HPDE6-E6E7 (cell line): ENCODE results near the gene TM4SF18.
A peak's percentile ranks its signal among the peaks of the same experiment; 100 is the strongest.
"Not testable (repeated sequence)": the region's sequence is repeated elsewhere in the genome, so short reads cannot be mapped to it uniquely, and the experiment has no call there.

Experiments
- DNase-seq: peaks from one replicate; pipeline ENCODE4 v3.0.0; 2011; ENCODE audit warnings: missing footprints; ENCODE audit errors: extremely low spot score

Gene TM4SF18

DNA sequence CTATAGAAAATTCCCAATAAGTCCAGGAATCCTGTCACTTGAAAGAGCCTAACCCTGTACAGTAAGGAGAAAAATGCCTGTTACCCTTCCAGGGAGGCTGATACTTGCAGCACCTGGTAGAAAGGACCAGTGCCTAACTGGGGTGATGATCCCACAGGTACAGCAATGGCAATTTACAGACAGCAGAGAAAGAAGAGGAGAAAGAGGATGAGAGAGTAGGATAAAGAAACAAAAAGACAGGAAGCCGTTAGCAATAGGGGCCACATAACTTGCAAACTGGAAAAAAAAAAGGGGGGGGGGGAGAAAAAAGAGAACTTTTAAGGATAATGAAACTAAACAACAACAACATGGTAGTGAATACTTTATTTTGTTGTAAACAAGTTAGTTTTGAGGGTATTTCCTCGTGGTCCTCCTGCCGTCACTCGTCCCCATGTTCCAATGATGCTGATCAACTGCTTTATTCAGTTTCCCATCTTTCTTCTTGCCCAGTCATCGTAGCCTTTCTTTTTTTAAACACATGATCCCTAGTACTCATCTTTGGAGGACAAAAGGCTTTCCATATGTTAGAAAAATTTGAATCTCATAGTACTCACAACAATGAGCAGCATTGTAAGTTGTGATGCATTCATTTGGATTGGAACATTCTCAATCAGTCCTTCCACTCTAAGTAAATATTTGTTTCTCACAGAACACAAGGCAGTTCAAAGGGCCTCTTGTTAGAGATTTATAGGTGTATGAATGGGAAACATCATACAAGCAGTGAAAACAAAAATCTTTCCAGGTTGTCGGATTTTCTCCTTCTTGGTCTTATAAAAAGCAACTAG, 35.5 kb upstream of the TM4SF18 start:
- no peak for DNase-seq

DNA sequence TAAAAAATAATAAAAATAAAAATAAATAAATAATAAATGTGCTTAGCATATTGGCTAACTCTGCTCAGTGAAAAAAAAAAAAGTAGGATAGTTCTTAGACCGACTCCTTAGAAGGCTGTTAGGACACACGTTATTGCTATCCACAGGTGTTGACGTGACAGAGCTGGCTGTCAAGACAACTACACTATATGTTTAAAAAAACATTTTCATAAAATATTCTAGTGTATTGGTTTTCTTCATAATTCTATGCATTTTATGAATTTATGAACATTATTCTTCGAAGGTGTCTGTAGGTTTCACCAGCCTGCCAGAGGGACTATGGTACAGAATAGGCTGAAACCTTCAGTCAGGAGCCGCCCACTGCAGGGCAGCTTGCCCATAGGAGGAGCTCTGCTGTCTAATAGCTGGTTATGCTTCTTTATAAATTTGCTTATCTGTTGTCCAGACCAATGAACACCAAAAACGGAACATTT, 34.8 kb upstream of the TM4SF18 start:
- DNase-seq, result no peak

DNA sequence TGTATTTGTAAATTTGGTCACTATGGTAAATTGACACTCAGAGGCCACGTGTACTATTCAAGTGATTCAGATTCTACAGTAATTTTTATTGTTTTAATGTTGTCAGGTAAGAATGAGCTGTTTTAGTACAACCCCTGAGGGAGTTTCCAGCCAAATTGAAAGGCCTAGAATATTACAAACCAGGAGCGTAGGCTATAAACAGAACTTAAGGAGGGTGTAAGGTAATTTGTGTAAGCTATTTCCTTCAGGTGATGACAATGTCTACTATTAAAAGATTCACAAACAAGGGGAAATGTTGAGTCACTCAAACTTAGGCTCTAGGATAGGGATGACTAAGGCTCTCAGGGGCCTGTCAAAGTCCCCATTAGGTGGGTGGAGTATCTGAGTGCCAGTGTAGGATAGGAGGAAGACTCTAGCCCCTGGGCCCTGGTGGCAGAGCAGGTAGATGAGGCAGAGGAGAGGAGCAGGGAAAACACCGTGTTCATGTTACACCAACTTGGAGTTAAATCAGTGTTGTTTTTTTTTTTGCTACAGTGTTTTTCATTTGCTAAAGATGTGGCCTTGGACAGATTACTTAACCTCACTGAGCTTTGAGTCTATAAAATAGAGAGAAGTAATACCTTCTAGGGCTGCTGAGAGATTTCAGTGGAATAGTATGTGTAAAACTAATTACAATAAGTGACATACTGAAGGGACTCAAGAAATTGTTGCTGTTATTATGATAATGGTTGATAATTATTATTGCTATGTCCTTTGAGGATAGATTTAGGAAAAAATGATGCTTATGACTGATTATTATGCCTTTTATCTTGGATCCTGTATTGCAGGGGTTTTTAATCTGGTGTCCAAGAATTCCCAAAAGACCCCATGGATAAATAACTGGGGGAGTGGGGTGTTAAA, 33.8 kb upstream of the TM4SF18 start:
- DNase-seq, result peak; percentile 67

DNA sequence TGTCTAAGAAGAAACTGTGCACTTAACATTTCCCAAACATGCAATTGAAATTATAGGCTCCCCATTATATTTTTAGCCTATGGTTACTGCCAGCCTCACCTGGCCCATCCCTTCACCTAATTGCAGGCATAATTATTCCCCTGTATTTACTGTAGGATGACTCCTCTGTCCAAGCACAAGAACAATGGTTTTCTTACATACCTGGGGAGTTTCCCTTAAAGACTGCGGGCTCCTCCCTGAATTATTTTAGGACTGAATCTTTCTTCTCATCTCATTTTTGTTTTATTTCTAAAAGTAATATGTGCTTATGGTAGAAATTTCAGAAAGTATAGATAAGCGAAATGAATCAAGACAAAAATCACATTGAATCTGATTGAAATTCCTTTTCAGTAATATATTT, 32.6 kb upstream of the TM4SF18 start:
- no peak for DNase-seq

DNA sequence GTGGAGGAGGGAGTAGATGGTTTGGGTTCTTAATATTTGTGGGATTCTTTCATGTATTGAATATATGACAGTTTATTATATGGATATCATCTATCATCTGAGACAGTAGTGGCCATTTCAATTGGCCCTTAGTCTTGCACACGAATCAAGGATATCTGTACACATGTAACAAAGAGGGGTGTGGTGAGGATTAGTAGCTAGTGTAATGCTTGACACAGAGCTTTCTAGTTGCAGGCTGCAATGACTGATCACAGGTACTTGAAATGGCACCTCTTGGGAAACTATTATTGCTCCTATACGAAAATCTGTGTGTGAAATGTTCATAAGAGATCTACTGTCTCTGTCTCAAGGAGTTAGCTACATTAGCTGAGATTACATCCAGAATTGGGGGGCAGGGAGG, 31.2 kb upstream of the TM4SF18 start:
- no peak for DNase-seq

DNA sequence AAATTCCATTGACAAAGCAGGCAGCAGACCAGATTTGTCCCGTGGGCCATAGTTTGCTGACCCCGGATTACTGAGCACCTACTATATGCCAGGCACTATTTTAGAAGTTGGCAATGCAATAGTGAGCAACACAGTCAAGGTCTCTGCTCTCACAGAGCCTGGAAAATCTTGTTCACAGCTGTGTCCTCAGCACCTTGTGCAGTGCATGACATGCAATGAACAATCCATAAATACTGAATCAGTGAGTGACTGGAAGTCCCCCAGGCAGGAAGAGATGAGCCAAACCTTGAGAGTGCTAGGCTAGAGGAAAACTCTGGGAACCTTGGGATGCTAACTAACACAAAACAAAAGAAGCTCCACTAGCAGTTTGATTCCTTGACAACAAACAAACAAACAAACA, 29.6 kb upstream of the TM4SF18 start:
- DNase-seq, result no peak

DNA sequence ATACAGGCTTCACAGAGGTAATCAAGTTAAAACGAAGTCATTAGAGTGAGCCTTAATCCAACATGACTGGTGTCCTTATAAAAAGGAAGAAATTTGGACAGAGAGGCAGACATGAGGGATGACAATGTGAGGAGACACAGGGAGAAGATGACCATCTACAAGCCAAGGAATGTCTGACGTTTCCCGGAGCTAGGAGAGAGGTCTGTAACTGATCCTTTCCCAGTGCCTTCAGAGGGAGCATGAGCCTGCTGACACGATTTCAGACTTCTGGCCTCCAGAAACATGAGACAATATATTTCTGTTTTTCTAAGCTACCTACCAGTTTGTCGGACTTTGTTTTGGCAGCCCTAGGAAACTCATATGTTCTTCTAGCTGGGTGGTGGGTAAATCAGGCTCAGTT, 28.9 kb upstream of the TM4SF18 start:
- no peak for DNase-seq

DNA sequence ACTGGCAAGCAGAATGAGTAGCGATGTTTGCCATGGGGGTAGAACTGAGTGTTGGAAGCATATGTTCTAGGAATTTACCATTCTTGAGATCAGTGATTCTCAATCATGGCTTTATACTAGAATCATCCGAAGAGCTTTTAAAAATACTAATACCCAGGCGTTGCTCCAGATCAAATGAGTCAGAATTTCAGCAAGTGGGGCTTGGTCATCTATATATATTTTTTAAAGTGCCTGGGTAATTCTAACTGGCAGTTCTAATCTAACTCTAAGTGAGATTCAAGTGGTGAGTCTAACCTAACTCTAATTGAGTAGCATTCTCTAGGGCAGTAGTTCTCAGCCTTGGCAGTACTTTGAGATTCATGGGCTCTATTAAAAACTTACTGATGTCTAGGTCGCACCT, 23.2 kb upstream of the TM4SF18 start:
- DNase-seq, result no peak

DNA sequence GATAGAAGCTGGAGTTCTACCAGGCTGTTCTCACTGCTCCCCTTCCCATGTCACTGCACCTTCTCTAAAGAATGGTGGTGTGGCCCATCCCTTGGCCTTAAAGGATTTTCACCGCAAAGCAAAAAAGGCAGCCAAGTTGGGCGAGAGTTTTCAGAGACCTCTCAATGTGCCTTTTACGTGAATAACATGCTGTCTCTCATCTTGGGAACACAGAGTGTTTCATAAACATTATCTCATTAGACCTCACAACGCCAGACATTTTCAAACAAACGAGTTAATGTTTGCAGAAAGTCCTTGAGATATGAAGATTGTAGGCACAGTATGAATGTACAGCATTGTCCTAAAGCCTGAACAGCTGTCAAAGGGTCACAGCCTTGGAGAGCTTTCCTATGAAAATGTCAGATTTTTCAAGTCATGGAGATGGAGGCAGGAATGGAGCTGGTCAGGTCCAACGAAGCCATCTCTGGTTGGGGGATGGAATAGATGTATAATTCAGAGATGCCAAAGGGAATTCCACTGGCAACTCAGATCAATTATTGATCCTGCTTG, 22.7 kb upstream of the TM4SF18 start:
- no peak for DNase-seq

DNA sequence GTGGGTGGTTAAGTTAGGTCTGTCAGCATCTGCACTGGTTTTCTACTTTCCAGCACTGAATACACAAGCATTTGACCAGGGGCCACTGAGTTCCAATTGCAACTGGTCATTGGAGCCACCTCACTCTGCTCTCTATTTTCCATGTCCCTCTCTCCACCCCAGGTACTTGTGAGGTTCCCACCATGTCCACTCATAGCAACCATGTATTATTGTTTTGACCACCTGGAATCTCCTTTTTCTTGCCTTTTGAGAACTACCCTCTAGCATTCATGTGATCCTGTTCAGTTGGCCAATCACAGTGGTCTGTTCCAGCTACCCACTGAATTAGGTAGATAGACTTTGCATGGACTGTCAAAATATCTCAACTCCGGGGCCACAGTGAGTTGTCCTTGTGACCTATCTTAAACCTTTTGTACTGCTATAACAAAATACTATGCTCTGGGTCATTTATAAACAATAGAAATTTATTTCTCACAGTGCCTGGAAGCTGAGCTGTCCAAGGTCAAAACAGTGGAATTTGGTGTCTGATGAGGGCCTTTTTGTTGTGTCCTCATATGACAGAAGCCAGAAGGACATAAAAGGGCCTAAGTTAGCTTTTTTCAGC, 20.2 kb upstream of the TM4SF18 start:
- no peak for DNase-seq

DNA sequence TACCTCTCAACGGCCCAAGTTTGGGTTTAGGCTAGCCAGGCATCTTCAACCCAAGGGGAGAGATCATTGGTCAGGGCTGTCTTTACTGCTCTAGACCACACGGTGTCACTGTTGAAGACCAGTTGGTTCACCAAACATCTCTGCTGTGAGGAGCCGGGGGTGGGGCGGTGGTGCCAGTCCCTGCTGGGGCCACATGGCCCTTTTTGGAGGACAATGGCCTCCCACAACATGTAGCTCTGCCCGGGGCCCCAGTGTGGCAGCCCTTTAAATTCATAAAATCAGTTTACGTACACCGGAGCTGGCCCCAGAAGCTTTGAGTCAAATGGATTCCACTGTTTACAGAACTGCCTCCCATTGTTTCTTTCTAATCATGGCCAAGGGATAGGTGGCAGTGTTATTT, 19.1 kb upstream of the TM4SF18 start:
- DNase-seq, result peak; percentile 83

DNA sequence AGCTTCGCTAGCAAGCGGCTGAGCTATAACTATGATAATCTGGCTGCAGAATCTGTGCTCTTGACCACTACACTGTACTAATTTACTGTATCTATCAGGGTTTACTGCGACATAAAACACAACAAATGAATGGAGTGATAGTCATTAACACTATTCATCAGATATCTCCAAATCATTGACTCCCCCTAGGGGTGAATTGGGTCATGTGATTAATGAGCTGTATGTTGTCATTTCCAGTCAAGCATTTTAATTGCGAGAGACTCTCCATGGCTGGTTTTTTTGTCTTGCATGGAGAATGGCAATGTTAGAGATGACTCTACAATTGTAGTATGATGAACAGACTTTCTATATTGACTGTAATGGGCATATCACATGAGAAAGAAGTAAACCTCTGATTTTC, 10.5 kb upstream of the TM4SF18 start:
- no peak for DNase-seq

DNA sequence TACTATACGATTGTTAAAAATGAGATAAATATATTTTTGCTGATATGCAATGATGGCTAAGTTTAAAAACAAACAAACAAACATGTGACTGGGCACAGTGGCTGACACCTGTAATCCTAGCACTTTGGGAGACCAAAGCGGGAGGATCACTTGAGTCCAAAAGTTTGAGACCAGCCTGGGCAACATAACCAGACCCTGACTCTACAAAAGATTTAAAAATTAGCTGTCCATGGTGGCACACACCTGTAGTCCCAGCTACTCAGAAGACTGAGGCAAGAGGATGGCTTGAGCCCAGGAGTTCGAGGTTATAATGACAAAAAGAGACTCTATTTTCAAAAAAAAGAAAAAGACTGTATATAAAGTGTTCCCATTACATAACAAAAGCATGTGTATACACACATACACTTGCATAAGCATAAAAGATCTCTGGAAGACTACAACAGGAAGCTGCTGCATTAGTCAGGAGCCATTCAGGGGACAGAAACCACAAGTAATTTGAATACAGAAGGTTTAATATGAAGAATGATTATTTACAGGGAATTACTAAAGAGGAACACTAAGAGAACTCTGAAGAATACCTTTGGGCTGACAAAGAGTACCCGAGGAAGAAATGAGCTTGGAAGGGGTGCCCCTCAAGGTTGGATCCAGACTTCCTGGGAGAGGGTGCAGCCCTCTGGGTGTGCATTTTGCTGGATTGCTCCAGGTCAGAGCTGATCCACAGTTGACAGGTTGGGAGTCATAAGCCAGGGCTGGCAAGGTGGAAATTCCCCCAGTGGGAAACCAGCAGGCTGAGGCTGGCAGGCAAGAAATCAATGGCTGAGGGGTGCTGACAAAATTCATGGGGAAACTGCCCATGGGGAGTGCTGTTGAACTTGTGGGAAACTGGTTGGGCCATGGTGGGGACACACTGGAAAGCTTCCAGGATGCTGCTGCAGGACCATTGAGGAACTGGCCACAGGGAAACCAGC, 9.3 kb upstream of the TM4SF18 start:
- peak; percentile 54 for DNase-seq

DNA sequence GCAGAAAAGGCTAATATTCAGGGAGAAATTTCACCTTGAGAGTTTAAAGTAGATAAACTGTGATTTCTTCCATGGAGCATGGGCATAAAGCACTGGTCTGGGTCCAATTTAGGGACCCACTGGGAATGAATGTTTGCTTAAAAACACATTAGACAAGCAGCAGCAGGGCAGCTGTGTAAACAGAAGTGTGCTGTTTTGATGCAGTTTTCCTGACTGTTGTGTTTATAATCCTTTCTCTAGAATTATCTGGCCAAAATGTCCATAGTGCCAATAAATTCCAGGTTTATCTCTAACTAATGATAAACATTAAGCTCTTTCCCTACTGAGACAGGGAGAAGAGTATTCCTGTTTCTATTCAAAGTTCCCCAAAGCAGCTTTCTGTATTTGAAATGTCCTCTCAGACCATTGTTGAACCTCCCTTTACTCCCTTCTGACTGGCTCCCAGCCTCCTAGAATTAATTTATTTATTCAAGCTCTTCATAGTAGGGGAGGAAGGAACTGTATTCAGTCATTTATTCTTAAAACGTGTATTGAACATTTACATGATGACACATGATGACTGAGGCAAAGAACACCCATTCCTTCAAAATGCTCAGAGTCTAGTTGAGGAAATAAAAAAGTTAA, 7.0 kb upstream of the TM4SF18 start:
- DNase-seq, result no peak

DNA sequence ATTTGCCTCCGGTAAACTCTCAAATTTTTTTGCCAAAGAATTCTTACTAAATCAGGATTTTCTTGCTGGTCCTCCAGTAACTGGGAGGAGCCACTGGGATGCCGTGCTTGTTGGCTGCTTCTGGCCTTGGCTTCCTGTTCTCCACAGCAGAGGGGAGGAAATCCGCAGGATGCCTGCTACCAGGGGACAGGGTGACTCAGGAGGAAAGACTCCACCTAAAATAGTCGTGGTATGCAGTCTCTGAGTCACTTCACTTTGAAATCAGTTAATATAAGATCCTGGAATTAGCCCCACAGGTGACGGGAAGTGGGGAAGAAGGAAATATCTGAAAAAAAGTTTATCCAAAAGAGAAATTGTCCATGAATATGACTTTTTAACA, 6.5 kb upstream of the TM4SF18 start:
- peak; percentile 77 for DNase-seq

DNA sequence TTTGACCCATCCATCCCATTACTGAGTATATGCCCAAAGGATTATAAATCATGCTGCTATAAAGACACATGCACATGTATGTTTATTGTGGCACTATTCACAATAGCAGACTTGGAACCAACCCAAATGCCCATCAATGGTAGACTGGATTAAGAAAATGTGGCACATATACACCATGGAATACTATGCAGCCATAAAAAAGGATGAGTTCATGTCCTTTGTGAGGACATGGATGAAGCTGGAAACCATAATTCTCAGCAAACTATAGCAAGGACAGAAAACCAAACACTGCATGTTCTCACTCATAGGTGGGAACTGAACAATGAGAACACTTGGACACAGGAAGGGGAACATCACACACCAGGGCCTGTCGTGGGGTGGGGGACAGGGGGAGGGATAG, 4.0 kb upstream of the TM4SF18 start:
- DNase-seq, result not testable (repeated sequence)

DNA sequence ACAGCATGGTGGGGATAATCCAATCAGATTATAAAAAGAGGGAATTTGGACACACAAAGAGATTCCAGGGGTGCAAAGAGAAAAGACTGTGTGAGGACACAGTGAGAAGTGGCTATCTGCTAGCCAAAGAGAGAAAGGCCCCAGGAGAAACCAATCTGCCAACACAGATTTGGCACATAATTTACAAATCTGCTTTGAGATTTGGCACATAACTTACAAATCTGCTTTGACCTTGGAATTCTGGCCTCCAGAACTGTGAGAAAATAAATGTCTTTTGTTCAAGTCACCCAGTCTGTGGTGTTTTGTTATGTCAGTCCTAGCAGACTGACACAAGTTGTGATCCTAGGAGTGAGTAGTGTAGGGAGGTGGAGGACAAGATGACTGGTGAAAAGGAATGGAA, 3.5 kb upstream of the TM4SF18 start:
- no peak for DNase-seq

DNA sequence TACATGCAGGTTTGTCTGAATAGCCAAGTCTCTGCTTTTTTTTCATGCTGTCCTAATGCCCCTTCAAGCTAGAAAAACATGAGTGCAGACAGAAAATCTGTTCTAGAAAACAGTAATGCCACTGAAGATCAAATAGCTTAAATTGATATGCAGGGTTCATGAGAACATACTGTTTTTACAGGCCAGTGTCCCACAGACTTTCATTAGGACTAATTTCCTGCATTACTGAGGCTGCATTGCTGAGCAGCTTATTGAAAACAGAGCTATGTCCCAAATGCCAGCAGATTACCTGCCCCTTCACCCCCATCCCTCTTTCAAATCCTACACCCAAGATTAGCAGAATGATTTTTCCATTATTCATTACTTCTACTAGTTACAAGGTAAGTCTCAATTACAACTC, 665 bp downstream of the TM4SF18 start:
- DNase-seq, result no peak

DNA sequence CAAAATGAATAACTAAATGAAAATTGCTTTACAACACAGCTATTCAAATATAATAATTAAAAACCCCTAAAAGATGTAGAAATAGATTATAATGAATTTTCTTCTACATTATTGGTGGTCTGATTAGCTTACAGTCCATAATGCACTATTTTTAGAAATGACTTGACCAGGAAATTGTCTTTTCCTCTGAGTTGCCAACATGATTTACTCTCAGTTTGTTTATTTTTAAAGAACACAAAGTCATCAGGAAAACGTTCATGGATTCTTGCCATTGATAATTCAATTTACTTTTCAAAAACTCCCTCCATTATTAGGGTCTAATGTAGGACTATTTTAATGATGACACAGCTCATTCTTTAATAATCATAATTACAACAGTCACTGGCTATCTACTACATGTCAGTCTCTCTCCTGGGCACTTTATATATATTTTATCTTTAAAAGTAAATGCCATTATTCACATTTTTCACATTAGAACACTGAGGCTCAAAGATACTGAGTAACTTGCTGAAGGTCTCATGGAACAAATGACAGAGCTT, 1.1 kb downstream of the TM4SF18 start:
- no peak for DNase-seq

DNA sequence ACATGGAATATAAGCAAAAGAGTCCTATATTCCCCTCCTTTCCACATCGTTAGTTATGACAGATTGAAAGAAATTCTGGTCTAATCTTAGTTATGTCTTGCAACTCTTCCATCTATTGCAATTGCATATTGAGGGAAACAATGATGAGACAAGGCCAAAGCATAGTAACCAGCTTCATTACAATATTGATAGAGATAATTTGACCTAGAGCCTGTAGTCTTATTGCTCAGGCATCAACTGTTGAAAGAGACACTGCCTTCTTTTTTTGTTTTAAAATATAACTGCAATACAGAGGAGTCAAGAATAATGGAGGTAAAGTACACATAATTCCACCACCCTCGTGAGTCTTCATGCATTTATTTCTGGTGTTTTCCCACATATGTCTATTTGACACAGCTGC, 2.0 kb downstream of the TM4SF18 start:
- DNase-seq, result no peak
